GM12878 (cell line): ENCODE results near the gene RECQL.

Experiments used
- CTCF ChIP-seq, 3 experiments: IDR thresholded peaks in 2 of 3; conservative IDR thresholded peaks in 1 of 3; 2 replicates each; pipeline ENCODE4 v1.5.1; 2011; ENCODE audit warnings: low read depth in 3 of 3, low read length in 3 of 3, mild to moderate bottlenecking in 3 of 3, control low read depth in 2 of 3, moderate library complexity in 2 of 3, inconsistent platforms in 1 of 3, mixed read lengths in 1 of 3; ENCODE audit not compliant: control insufficient read depth in 2 of 3, insufficient read depth in 1 of 3; ENCODE audit errors: extremely low read depth in 1 of 3
- HDGF ChIP-seq: fragments of 450-650 bp; IDR thresholded peaks from 2 replicates; pipeline ENCODE4 v1.6.1; 2016; ENCODE audit warnings: antibody characterized with exemption
- NFIC ChIP-seq: IDR thresholded peaks from 2 replicates; pipeline ENCODE4 v1.6.1; 2012; ENCODE audit warnings: low read depth, mild to moderate bottlenecking, inconsistent platforms, low read length, moderate library complexity
- NFYB ChIP-seq: IDR thresholded peaks from 2 replicates; pipeline ENCODE4 v1.6.1; 2011; ENCODE audit warnings: low read depth, mild to moderate bottlenecking, low read length, improper control_type of control experiment, moderate library complexity; ENCODE audit not compliant: insufficient read depth
- POLR2A ChIP-seq: IDR thresholded peaks from 2 replicates; pipeline ENCODE4 v1.6.1; 2011; ENCODE audit warnings: low read depth, mild to moderate bottlenecking, low read length
- POLR2AphosphoS5 ChIP-seq: IDR thresholded peaks from 2 replicates; pipeline ENCODE4 v1.6.1; 2011; ENCODE audit warnings: mild to moderate bottlenecking, low read length, inconsistent platforms
- RAD21 ChIP-seq: IDR thresholded peaks from 2 replicates; pipeline ENCODE4 v1.6.1; 2011; ENCODE audit warnings: mild to moderate bottlenecking, low read depth, low read length, moderate library complexity; ENCODE audit not compliant: insufficient read depth
- ZZZ3 ChIP-seq: IDR thresholded peaks from 2 replicates; pipeline ENCODE4 v1.6.1; 2011; ENCODE audit warnings: low read depth; ENCODE audit not compliant: control insufficient read depth, insufficient read length
- TF ChIP-seq, protein P1 (sequence below): fragments of 150-350 bp; IDR thresholded peaks from 2 replicates; pipeline ENCODE4 v1.6.1; 2016; ENCODE audit warnings: low read depth, low read length

DNA sequence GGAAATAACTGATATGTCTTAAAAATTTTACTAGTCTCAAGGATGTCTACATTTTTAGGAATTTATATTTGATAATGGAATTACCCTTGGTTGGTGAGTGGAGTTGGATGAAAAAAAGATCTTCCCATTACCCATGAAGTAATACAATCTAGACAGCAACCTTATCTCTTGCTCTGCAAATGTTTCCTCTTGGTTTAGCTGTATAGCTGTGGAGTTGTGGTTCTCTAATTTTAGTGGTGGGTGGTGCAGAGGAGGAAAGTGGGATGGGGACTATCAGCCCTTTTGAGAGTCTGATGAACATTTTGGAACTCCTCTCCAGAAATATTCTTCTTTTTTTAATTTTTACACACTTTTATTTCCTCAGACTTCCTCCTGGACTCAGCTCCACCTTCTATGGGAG is 41.7 kb upstream of the RECQL start:
- TF ChIP-seq NFIC (no peak), NFYB (no peak), POLR2A (no peak), CTCF (IDR thresholded peaks at IDR 0.05 in 2 of 3, conservative IDR thresholded peaks at IDR 0.05 in 1 of 3; ENCODE audit: control insufficient read depth in 2 of 3, extremely low read depth in 1 of 3, insufficient read depth in 1 of 3, low read depth in 3 of 3, low read length in 3 of 3) (no peak), ZZZ3 (no peak), POLR2AphosphoS5 (no peak), HDGF (no peak), RAD21 (no peak)
- TF ChIP-seq, protein P1, sequence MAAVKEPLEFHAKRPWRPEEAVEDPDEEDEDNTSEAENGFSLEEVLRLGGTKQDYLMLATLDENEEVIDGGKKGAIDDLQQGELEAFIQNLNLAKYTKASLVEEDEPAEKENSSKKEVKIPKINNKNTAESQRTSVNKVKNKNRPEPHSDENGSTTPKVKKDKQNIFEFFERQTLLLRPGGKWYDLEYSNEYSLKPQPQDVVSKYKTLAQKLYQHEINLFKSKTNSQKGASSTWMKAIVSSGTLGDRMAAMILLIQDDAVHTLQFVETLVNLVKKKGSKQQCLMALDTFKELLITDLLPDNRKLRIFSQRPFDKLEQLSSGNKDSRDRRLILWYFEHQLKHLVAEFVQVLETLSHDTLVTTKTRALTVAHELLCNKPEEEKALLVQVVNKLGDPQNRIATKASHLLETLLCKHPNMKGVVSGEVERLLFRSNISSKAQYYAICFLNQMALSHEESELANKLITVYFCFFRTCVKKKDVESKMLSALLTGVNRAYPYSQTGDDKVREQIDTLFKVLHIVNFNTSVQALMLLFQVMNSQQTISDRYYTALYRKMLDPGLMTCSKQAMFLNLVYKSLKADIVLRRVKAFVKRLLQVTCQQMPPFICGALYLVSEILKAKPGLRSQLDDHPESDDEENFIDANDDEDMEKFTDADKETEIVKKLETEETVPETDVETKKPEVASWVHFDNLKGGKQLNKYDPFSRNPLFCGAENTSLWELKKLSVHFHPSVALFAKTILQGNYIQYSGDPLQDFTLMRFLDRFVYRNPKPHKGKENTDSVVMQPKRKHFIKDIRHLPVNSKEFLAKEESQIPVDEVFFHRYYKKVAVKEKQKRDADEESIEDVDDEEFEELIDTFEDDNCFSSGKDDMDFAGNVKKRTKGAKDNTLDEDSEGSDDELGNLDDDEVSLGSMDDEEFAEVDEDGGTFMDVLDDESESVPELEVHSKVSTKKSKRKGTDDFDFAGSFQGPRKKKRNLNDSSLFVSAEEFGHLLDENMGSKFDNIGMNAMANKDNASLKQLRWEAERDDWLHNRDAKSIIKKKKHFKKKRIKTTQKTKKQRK: no peak
